ENCODE data around the gene SMIM27. TPM values are rescaled to one million over a fixed set of nuclear protein-coding genes. Genes with fewer than 3 reads are reported as not detected.
A peak's percentile ranks its signal among the peaks of the same experiment; 100 is the strongest.
"Not testable (repeated sequence)": the region's sequence is repeated elsewhere in the genome, so short reads cannot be mapped to it uniquely, and the experiment has no call there.

SMIM27 gene
- total RNA-seq, 2 experiments from 2014 or later, result 20.8 to 22.2 TPM

- H3K9me3 Mint-ChIP-seq (ENCODE audit: low read depth), result no peaks in the 10 kb centered on the region
- CTCF ChIA-PET, result no interaction called here
- no peak overlapping the region for H3K4me3 Mint-ChIP-seq
- peaks cover 27% of the 10 kb centered on the region for H3K36me3 Mint-ChIP-seq
- no peaks in the 10 kb centered on the region for H3K27me3 Mint-ChIP-seq
- no peak overlapping the region for H3K27ac Mint-ChIP-seq
- no peak for DNase-seq
- ATAC-seq, result no peak
- peaks cover 6% of the 10 kb centered on the region for H3K4me1 Mint-ChIP-seq
Observed at GRCh38 chr9:32533336-32533735, 18.8 kb upstream of the SMIM27 start.

DNA sequence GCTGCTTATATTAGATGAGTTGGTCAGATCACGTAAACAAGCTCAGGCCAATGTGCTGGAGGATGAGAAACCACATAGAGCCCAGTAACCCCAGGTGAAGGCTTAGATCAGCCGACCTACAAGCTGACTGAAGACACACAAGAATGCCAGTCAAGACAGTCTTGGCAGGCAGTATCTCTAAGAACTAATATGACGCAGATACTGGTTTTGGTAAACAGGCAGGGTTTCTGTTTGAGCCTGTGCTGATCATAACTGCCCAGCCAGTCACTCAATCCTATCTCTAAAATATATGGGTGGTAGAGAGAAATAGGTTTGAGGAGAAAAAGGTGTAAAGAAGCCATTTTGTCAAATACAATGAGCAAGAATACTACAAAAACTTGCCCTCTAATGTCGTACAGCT, 18.3 kb upstream of the SMIM27 start:
- Mint-ChIP-seq H3K27ac (no peak overlapping the region), H3K4me3 (no peak overlapping the region), H3K36me3 (peaks cover 25% of the 10 kb centered on the region), H3K27me3 (no peaks in the 10 kb centered on the region), H3K9me3 (ENCODE audit: low read depth) (no peaks in the 10 kb centered on the region), H3K4me1 (peaks cover 3% of the 10 kb centered on the region)
- ATAC-seq, result no peak
- CTCF ChIA-PET, result no interaction called here
- DNase-seq, result no peak

GRCh38 chr9:32543047-32543446, 9.1 kb upstream of the SMIM27 start:
- Mint-ChIP-seq H3K27me3 (no peaks in the 10 kb centered on the region), H3K9me3 (ENCODE audit: low read depth) (no peaks in the 10 kb centered on the region)
- CTCF ChIA-PET, result no interaction called here

GRCh38 chr9:32545884-32546283, 6.2 kb upstream of the SMIM27 start:
- Mint-ChIP-seq H3K27ac (no peak overlapping the region), H3K36me3 (peaks cover 34% of the 10 kb centered on the region), H3K4me3 (no peak overlapping the region), H3K4me1 (peaks cover 26% of the 10 kb centered on the region), H3K27me3 (no peaks in the 10 kb centered on the region), H3K9me3 (ENCODE audit: low read depth) (no peaks in the 10 kb centered on the region)
- CTCF ChIA-PET, result interaction anchor here (0.6 to 2.6 kb wide), 4 partner anchors 16 to 167 kb away, joined by 3 to 9 read pairs (median 4); no protein-coding TSS in a partner anchor
- DNase-seq (no peak), ATAC-seq (no peak)

More at GRCh38 chr9:32543047-32543446, 9.1 kb upstream of the SMIM27 start:
- DNase-seq, result no peak
- Mint-ChIP-seq H3K4me3 (no peak overlapping the region), H3K4me1 (peaks cover 8% of the 10 kb centered on the region), H3K27ac (no peak overlapping the region), H3K36me3 (peaks cover 29% of the 10 kb centered on the region)
- no peak for ATAC-seq

DNA sequence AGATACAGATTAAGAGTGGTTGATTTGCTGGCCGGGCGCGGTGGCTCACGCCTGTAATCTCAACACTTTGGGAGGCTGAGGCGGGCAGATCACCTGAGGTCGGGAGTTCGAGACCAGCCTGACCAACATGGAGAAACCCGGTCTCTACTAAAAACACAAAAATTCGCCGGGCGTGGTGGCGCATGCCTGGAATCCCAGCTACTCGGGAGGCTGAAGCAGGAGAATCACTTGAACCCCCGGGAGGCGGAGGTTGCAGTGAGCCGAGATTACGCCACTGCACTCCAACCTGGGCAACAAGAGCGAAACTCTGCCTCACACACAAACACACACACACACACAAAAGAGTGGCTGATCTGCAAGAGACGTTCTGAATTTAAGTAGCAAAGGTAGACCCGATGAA, 3.9 kb upstream of the SMIM27 start:
- H3K27ac Mint-ChIP-seq; ATAC-seq; DNase-seq; H3K9me3 Mint-ChIP-seq (ENCODE audit: low read depth); H3K27me3 Mint-ChIP-seq; CTCF ChIA-PET; H3K4me3 Mint-ChIP-seq: not testable (repeated sequence)
- Mint-ChIP-seq H3K4me1 (peaks cover 27% of the 10 kb centered on the region), H3K36me3 (peaks cover 21% of the 10 kb centered on the region)

DNA sequence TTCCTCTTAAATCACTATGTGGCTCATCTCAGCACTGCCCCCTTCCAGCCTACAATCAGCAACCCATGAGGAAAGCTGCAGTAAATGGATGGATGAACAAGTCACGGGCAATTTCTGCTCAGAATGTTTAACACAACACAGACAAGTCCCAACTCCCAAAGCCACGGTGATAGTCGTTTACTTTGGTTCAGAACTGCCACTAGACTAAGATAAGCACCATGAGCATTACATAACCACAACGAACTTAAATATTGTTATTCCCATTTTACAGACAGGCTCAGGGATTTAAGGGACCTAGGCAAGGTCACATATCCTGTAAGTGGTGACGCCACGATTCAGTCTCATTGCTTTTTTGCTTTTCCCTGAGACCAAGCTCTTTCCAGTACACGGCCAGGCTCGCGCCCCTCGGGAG, 2.0 kb upstream of the SMIM27 start:
- no peak for DNase-seq
- Mint-ChIP-seq H3K27me3 (no peaks in the 10 kb centered on the region), H3K4me3 (peak overlapping the region; percentile 96), H3K4me1 (peaks cover 33% of the 10 kb centered on the region), H3K9me3 (ENCODE audit: low read depth) (no peaks in the 10 kb centered on the region), H3K27ac (peak overlapping the region; percentile 74), H3K36me3 (peaks cover 13% of the 10 kb centered on the region)
- CTCF ChIA-PET, result interaction anchor here (0.7 to 4.9 kb wide), 10 partner anchors 9 to 475 kb away, joined by 3 to 45 read pairs (median 6); partner anchors contain the start of genes DNAJA1, NDUFB6 and RIGI
- ATAC-seq, result no peak

- Mint-ChIP-seq H3K9me3 (ENCODE audit: low read depth) (no peaks in the 10 kb centered on the region), H3K4me1 (peaks cover 33% of the 10 kb centered on the region), H3K4me3 (peak overlapping the region; percentile 96), H3K27ac (peak overlapping the region; percentile 98), H3K27me3 (no peaks in the 10 kb centered on the region), H3K36me3 (peaks cover 13% of the 10 kb centered on the region)
- CTCF ChIA-PET, result interaction anchor here (0.7 to 4.9 kb wide), 10 partner anchors 10 to 474 kb away, joined by 3 to 45 read pairs (median 10); partner anchors contain the start of genes DNAJA1, NDUFB6 and RIGI
- peak; percentile 96 for DNase-seq
- peak; percentile 83 for ATAC-seq
Observed at GRCh38 chr9:32550562-32551275, 1.4 kb upstream of the SMIM27 start.

DNA sequence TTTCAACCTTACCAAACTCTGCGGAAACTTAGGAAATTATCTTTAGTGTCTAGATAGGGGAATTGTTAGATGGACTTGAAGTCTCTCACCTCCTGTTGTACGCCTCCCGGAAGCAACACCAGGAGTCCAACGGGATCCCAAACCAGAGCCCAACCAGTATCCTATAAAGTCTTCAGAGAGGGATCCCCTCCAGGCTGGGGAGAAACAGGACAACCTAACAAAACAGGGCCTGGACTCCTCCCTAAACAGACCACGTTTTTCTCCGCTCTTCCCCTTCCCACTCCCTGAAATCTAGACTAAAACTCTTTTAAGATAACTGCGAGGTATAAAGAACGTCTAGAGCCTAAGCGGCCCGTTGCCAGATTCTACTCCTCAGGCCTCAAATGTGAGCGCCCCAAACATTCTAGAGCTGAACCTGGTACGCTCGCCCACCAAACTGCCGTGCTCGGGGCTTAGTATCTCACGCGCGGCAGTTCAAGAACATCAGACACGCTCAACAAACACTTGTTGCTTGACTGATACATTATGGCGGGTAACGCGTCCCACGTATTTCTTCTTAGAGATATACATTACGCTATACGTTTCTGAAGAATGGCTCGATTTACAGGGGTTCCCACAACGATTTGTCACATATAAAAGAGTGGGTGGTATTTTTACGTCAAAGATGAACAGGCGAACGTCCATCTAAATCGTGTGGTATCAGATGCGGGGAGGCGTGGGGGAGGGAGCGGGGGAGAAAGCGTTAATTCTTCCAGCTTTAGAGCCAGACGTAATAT, 663 bp upstream of the SMIM27 start:
- DNase-seq (peak; percentile 64), ATAC-seq (peak; percentile 9)
- no peaks in the 10 kb centered on the region for H3K9me3 Mint-ChIP-seq (ENCODE audit: low read depth)
- peak overlapping the region; percentile 96 for H3K4me3 Mint-ChIP-seq
- peak overlapping the region; percentile 98 for H3K27ac Mint-ChIP-seq
- CTCF ChIA-PET, result interaction anchor here (0.8 to 4.9 kb wide), 11 partner anchors 10 to 173 kb away, joined by 3 to 45 read pairs (median 8); partner anchors contain the start of genes NDUFB6 and RIGI
- H3K36me3 Mint-ChIP-seq, result peaks cover 15% of the 10 kb centered on the region
- H3K4me1 Mint-ChIP-seq, result peaks cover 35% of the 10 kb centered on the region
- no peaks in the 10 kb centered on the region for H3K27me3 Mint-ChIP-seq

GRCh38 chr9:32554107-32554506, 2.0 kb downstream of the SMIM27 start:
- ATAC-seq, result no peak
- no peak for DNase-seq
- CTCF ChIA-PET, result interaction anchor here (1.2 to 1.5 kb wide), 3 partner anchors 12 to 175 kb away, joined by 3 to 7 read pairs (median 4); no protein-coding TSS in a partner anchor
- Mint-ChIP-seq H3K36me3 (peaks cover 15% of the 10 kb centered on the region), H3K27me3 (no peaks in the 10 kb centered on the region), H3K4me1 (peaks cover 27% of the 10 kb centered on the region), H3K27ac (no peak overlapping the region), H3K4me3 (no peak overlapping the region), H3K9me3 (ENCODE audit: low read depth) (no peaks in the 10 kb centered on the region)

DNA sequence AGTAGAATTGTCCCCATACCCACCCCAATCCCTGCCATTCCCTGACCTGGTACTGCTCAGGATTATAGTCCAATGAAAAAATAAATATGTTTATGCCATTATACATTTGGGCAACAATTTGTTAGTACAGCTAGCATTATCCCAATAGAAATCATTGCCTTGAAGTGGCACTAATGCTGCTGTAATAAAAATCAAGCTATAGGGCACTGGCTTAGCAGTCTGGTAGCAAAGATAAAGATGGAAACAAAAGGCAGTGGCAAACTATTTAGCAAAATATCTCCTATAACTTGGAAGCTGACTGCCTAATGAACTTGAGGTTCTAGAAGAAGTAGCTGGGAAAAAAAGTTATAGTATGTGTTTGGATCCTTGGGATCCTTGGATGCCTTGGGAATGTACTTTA, 2.5 kb downstream of the SMIM27 start:
- Mint-ChIP-seq H3K9me3 (ENCODE audit: low read depth) (no peaks in the 10 kb centered on the region), H3K36me3 (peaks cover 16% of the 10 kb centered on the region), H3K27me3 (no peaks in the 10 kb centered on the region), H3K27ac (no peak overlapping the region), H3K4me1 (peaks cover 28% of the 10 kb centered on the region), H3K4me3 (no peak overlapping the region)
- no peak for ATAC-seq
- CTCF ChIA-PET, result interaction anchor here (1.2 to 1.5 kb wide), 3 partner anchors 11 to 176 kb away, joined by 3 to 7 read pairs (median 4); no protein-coding TSS in a partner anchor
- no peak for DNase-seq

- CTCF ChIA-PET, result interaction anchor here (0.9 kb wide), 1 partner anchor 22 kb away, joined by 3 read pairs; no protein-coding TSS in a partner anchor
- Mint-ChIP-seq H3K27ac (no peak overlapping the region), H3K4me1 (peaks cover 16% of the 10 kb centered on the region), H3K4me3 (no peak overlapping the region), H3K36me3 (peaks cover 18% of the 10 kb centered on the region), H3K27me3 (no peaks in the 10 kb centered on the region), H3K9me3 (ENCODE audit: low read depth) (no peaks in the 10 kb centered on the region)
- ATAC-seq (no peak), DNase-seq (no peak)
Observed at GRCh38 chr9:32558408-32558934, 6.3 kb downstream of the SMIM27 start.

DNA sequence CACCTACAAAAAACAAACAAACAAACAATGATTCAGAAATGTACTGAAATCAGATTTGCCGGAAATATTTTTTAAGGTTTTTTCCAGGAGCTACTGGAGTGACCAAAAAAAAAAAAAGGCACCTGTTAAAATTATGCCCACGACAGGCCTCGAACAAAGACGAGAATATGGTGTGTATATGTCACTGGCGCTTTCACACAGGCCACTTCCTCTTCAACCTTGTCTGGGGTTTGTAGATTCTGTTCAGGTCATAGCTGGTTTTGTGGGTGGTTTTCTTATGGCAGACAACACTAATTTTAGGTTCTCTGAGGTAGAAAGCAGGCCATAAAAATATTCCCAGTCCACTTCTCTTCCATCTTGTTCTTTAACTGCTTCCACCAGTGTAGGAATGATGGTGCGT, 13.8 kb downstream of the SMIM27 start:
- Mint-ChIP-seq H3K4me1 (peaks cover 25% of the 10 kb centered on the region), H3K27me3 (no peaks in the 10 kb centered on the region), H3K27ac (peak overlapping the region; percentile 44), H3K4me3 (peak overlapping the region; percentile 1), H3K36me3 (peaks cover 32% of the 10 kb centered on the region), H3K9me3 (ENCODE audit: low read depth) (no peaks in the 10 kb centered on the region)
- DNase-seq (peak; percentile 56), ATAC-seq (peak; percentile 77)
- CTCF ChIA-PET, result interaction anchor here (0.8 to 3.1 kb wide), 6 partner anchors 8 to 187 kb away, joined by 3 to 19 read pairs (median 5); partner anchors contain the start of genes SMIM27 and TOPORS

- ATAC-seq (no peak), DNase-seq (no peak)
- CTCF ChIA-PET, result interaction anchor here (3.1 to 3.2 kb wide), 2 partner anchors 15 to 188 kb away, joined by 10 to 19 read pairs; partner anchors contain the start of genes SMIM27 and TOPORS
- no peaks in the 10 kb centered on the region for H3K9me3 Mint-ChIP-seq (ENCODE audit: low read depth)
- no peak overlapping the region for H3K27ac Mint-ChIP-seq
- H3K36me3 Mint-ChIP-seq, result peaks cover 31% of the 10 kb centered on the region
- H3K27me3 Mint-ChIP-seq, result no peaks in the 10 kb centered on the region
- peaks cover 30% of the 10 kb centered on the region for H3K4me1 Mint-ChIP-seq
- no peak overlapping the region for H3K4me3 Mint-ChIP-seq
Observed at GRCh38 chr9:32566770-32567169, 14.6 kb downstream of the SMIM27 start.

Data from activated CD8-positive, alpha-beta memory T cell treated with anti-CD3 and anti-CD28 coated beads, Interleukin-2, amount 10 ng/mL, durations not matched to agents 7 days and 5 days (primary cell).